ENCODE results near the gene CCDC154.
"Not testable (repeated sequence)": the region's sequence is repeated elsewhere in the genome, so short reads cannot be mapped to it uniquely, and the experiment has no call there.

The CCDC154 gene

GRCh38 chr16:1454561-1454960, 10.2 kb upstream of the CCDC154 start:
- DNase-seq = no peak

GRCh38 chr16:1453316-1453715, 9.0 kb upstream of the CCDC154 start:
- DNase-seq = no peak

- no peak for DNase-seq
These were observed 8.2 kb upstream of the CCDC154 start for GRCh38 chr16:1452530-1452929.

- no peak for DNase-seq
These were observed 7.5 kb upstream of the CCDC154 start for GRCh38 chr16:1451702-1452392.

- no peak for DNase-seq
These were observed 6.5 kb upstream of the CCDC154 start for GRCh38 chr16:1450841-1451240.

GRCh38 chr16:1450218-1450617, 5.9 kb upstream of the CCDC154 start:
- DNase-seq = no peak

- DNase-seq = no peak
These were observed 4.9 kb upstream of the CCDC154 start for GRCh38 chr16:1449201-1449788.

GRCh38 chr16:1448536-1449116, 4.3 kb upstream of the CCDC154 start:
- DNase-seq = no peak

- no peak for DNase-seq
These were observed 3.6 kb upstream of the CCDC154 start for GRCh38 chr16:1447965-1448364.

GRCh38 chr16:1446296-1447080, 2.1 kb upstream of the CCDC154 start:
- no peak for DNase-seq

GRCh38 chr16:1445518-1446203, 1.3 kb upstream of the CCDC154 start:
- no peak for DNase-seq

- no peak for DNase-seq
These were observed 568 bp upstream of the CCDC154 start for GRCh38 chr16:1444730-1445517.

- no peak for DNase-seq
These were observed 868 bp downstream of the CCDC154 start for GRCh38 chr16:1443403-1443973.

GRCh38 chr16:1442697-1443096, 1.7 kb downstream of the CCDC154 start:
- DNase-seq = no peak

GRCh38 chr16:1441391-1441829, 2.9 kb downstream of the CCDC154 start:
- DNase-seq = no peak

GRCh38 chr16:1439699-1440074, 4.7 kb downstream of the CCDC154 start:
- DNase-seq = not testable (repeated sequence)

GRCh38 chr16:1439058-1439698, 5.2 kb downstream of the CCDC154 start:
- no peak for DNase-seq

- DNase-seq = no peak
These were observed 5.9 kb downstream of the CCDC154 start for GRCh38 chr16:1438229-1439057.

GRCh38 chr16:1437606-1438005, 6.8 kb downstream of the CCDC154 start:
- DNase-seq = no peak

GRCh38 chr16:1436731-1437355, 7.5 kb downstream of the CCDC154 start:
- no peak for DNase-seq

Measured in SW 1271 (cell line).